Measurements from ENCODE around the gene DDX10. TPM values are rescaled to one million over a fixed set of nuclear protein-coding genes. Genes with fewer than 3 reads are reported as not detected.
A peak's percentile ranks its signal among the peaks of the same experiment; 100 is the strongest.

DDX10 gene
- total and polyA plus RNA-seq, 9 of the 15 experiments (the other 6 are each of a cell fraction or from before 2014, with no cell fraction given), result 33.9 to 94.6 (median 50.7) TPM

- Histone ChIP-seq H3K79me2 (ENCODE audit: control insufficient read depth, insufficient read depth, low read length) (peaks cover 27% of the 10 kb centered on the region; the same call in 2 of the 3 replicates), H3K4me3 (no peak overlapping the region), H3K9me1 (ENCODE audit: control insufficient read depth, insufficient read depth, low read length) (no peaks in the 10 kb centered on the region), H3K27me3 (ENCODE audit: control insufficient read depth in 2 of 2, insufficient read depth in 2 of 2, low read length in 2 of 2) (no peaks in the 10 kb centered on the region), H3K4me1 (replicated peaks in 1 of 2; ENCODE audit: control insufficient read depth in 2 of 2, insufficient read depth in 2 of 2, low read length in 2 of 2) (no peaks in the 10 kb centered on the region), H4K20me1 (replicated peaks; ENCODE audit: control insufficient read depth, insufficient read depth, low read length) (no peaks in the 10 kb centered on the region), H3K9me3 (replicated peaks; ENCODE audit: control insufficient read depth, insufficient read depth, low read depth, low read length) (no peaks in the 10 kb centered on the region), H3K9ac (ENCODE audit: insufficient read depth in 1 of 2, low read depth in 2 of 2, low read length in 2 of 2) (no peak overlapping the region), H3K36me3 (ENCODE audit: control insufficient read depth, insufficient read depth, low read length) (peaks cover under 1% of the 10 kb centered on the region; the same call in 1 of the 3 replicates), H3K27ac (ENCODE audit: extremely low read depth, low read depth, low read length) (no peak overlapping the region), H2AFZ (ENCODE audit: low read depth, low read length) (no peak overlapping the region), H3K4me2 (ENCODE audit: insufficient read depth, low read length) (no peak overlapping the region)
- TF ChIP-seq JUND (IDR thresholded peaks at IDR 0.05; ENCODE audit: borderline replicate concordance, low read depth, low read length), result no peak
- no peak for TF ChIP-seq JUND (tag; IDR thresholded peaks at IDR 0.05; ENCODE audit: borderline replicate concordance, low read depth, low read length)
- no peak for TF ChIP-seq HDAC6 (IDR thresholded peaks at IDR 0.05; ENCODE audit: low read depth, low read length)
- no peak for TF ChIP-seq CBX8 (IDR thresholded peaks at IDR 0.05; ENCODE audit: borderline replicate concordance, extremely low read depth, low read depth, low read length, poor library complexity, severe bottlenecking)
- BruUV-seq (replicated peaks), result no TSS peak
- ChIA-PET POLR2A (interaction anchor here (0.7 kb wide), 1 partner anchor 9 kb away, joined by 4 read pairs; no protein-coding TSS in a partner anchor), CTCF (ENCODE audit: low intra/inter-chr PET ratio) (no interaction called here)
- no peak for DNase-seq (ENCODE audit: extremely low read depth in 1 of 4, low spot score in 3 of 4)
- in situ Hi-C loops (cut with MboI), result no loop called here
- intact Hi-C loops (cut with micrococcal nuclease), result no loop called here
- 78% methylated on average over 2 of the region's 2 CpGs for WGBS (ENCODE audit: insufficient coverage, low coverage, missing lambda C conversion rate)
- no peak for FAIRE-seq
- no peak for ATAC-seq
Measured at GRCh38 chr11:108781946-108782345, 117.1 kb downstream of the DDX10 start.

GRCh38 chr11:108786281-108786990, 121.6 kb downstream of the DDX10 start:
- Histone ChIP-seq H3K79me2 (ENCODE audit: control insufficient read depth, insufficient read depth, low read length) (peaks cover 47% of the 10 kb centered on the region; the same call in 2 of the 3 replicates), H4K20me1 (replicated peaks; ENCODE audit: control insufficient read depth, insufficient read depth, low read length) (no peaks in the 10 kb centered on the region; the same call in 1 of the 2 replicates), H3K4me1 (replicated peaks in 1 of 2; ENCODE audit: control insufficient read depth in 2 of 2, insufficient read depth in 2 of 2, low read length in 2 of 2) (no peaks in the 10 kb centered on the region), H3K27ac (ENCODE audit: extremely low read depth, low read depth, low read length) (no peak overlapping the region), H3K4me2 (ENCODE audit: insufficient read depth, low read length) (no peak overlapping the region), H2AFZ (ENCODE audit: low read depth, low read length) (no peak overlapping the region), H3K36me3 (ENCODE audit: control insufficient read depth, insufficient read depth, low read length) (no peaks in the 10 kb centered on the region), H3K9me1 (ENCODE audit: control insufficient read depth, insufficient read depth, low read length) (no peaks in the 10 kb centered on the region), H3K27me3 (ENCODE audit: control insufficient read depth in 2 of 2, insufficient read depth in 2 of 2, low read length in 2 of 2) (no peaks in the 10 kb centered on the region), H3K4me3 (no peak overlapping the region), H3K9me3 (replicated peaks; ENCODE audit: control insufficient read depth, insufficient read depth, low read depth, low read length) (no peaks in the 10 kb centered on the region), H3K9ac (ENCODE audit: insufficient read depth in 1 of 2, low read depth in 2 of 2, low read length in 2 of 2) (no peak overlapping the region)
- intact Hi-C loops (cut with micrococcal nuclease) (no loop called here), in situ Hi-C loops (cut with MboI) (no loop called here)
- ATAC-seq (no peak), DNase-seq (ENCODE audit: extremely low read depth in 1 of 4, low spot score in 3 of 4) (no peak), FAIRE-seq (no peak)
- BruUV-seq (replicated peaks), result no TSS peak
- CTCF ChIA-PET (ENCODE audit: low intra/inter-chr PET ratio), result no interaction called here
- POLR2A ChIA-PET, result interaction anchor here (0.9 kb wide), 1 partner anchor 18 kb away, joined by 3 read pairs; no protein-coding TSS in a partner anchor
- WGBS (ENCODE audit: insufficient coverage, low coverage, missing lambda C conversion rate), result 74% methylated on average over 5 of the region's 5 CpGs
- TF ChIP-seq CEBPG (CRISPR knock-in tag; IDR thresholded peaks at IDR 0.05) (no peak), CEBPG (tag; conservative IDR thresholded peaks at IDR 0.05 in 1 of 2, IDR thresholded peaks at IDR 0.05 in 1 of 2) (peak in 1 of 2 experiments; percentile 62; a peak in 2 of 4 replicates), CEBPB (tag; IDR thresholded peaks at IDR 0.05) (peak; percentile 76), IRF9 (tag; IDR thresholded peaks at IDR 0.05) (0 out of 2 replicates have a peak, but pooled peaks have one; percentile 17), YBX1 (IDR thresholded peaks at IDR 0.05) (no peak), MYC (IDR thresholded peaks at IDR 0.05; ENCODE audit: low read depth, low read length) (no peak), MYC (CRISPR knock-in tag; IDR thresholded peaks at IDR 0.05; ENCODE audit: borderline replicate concordance, low read depth) (no peak), ZNF695 (CRISPR knock-in tag; IDR thresholded peaks at IDR 0.05) (no peak)
